Osteoblast (primary cell): ENCODE measurements around the gene ECT2L. TPM values are rescaled to one million over a fixed set of nuclear protein-coding genes. Genes with fewer than 3 reads are reported as not detected.

ENCODE experiments used
- DNase-seq: peaks from one replicate; pipeline ENCODE4 v3.0.0; 2011; ENCODE audit warnings: low spot score, mixed read lengths; ENCODE audit not compliant: insufficient read length; ENCODE audit errors: missing footprints
- H2AFZ ChIP-seq: 2 replicates; pipeline ENCODE4 v1.6.0; 2011; ENCODE audit warnings: mild to moderate bottlenecking, low read length
- H3K27ac ChIP-seq: 2 replicates; pipeline ENCODE4 v1.5.1; 2011; ENCODE audit warnings: mild to moderate bottlenecking, low read depth, low read length, moderate library complexity
- H3K27me3 ChIP-seq: 2 replicates; pipeline ENCODE4 v1.6.0; 2012; ENCODE audit warnings: mild to moderate bottlenecking, control low read depth, inconsistent platforms, low read length, moderate library complexity; ENCODE audit not compliant: insufficient read depth
- H3K36me3 ChIP-seq: 2 replicates; pipeline ENCODE4 v1.5.1; 2011; ENCODE audit warnings: mild to moderate bottlenecking, low read length, control low read depth, moderate library complexity; ENCODE audit not compliant: insufficient read depth
- H3K4me1 ChIP-seq: 2 replicates; pipeline ENCODE4 v1.5.1; 2011; ENCODE audit warnings: mild to moderate bottlenecking, low read length, control low read depth, moderate library complexity; ENCODE audit not compliant: insufficient read depth
- H3K4me2 ChIP-seq: 2 replicates; pipeline ENCODE4 v1.6.0; 2011; ENCODE audit warnings: mild to moderate bottlenecking, low read length; ENCODE audit not compliant: insufficient read depth
- H3K4me3 ChIP-seq: fragments of 200-600 bp; sonication (generic); 3 replicates; pipeline ENCODE4 v1.5.1; 2012; ENCODE audit warnings: mild to moderate bottlenecking, low read length, inconsistent platforms; ENCODE audit not compliant: insufficient read depth
- H3K79me2 ChIP-seq: 2 replicates; pipeline ENCODE4 v1.6.0; 2012; ENCODE audit warnings: mild to moderate bottlenecking, low read length, control low read depth, inconsistent platforms; ENCODE audit not compliant: insufficient read depth
- H3K9me3 ChIP-seq: 2 replicates; pipeline ENCODE4 v1.5.1; 2011; ENCODE audit warnings: low read depth, low read length, control low read depth
- H4K20me1 ChIP-seq: 2 replicates; pipeline ENCODE4 v1.6.0; 2012; ENCODE audit warnings: mild to moderate bottlenecking, low read length, control low read depth; ENCODE audit not compliant: insufficient read depth
- total RNA-seq: library from RNA; depleted of rRNA; stranded (reverse); fragments of >200 nt; gene quantifications from 2 replicates; pipeline ENCODE4 v1.2.3, GENCODE V29; 2012
- TF ChIP-seq, protein P1 (sequence below): IDR thresholded peaks from 2 replicates; pipeline ENCODE4 v1.5.1; 2011; ENCODE audit warnings: mild to moderate bottlenecking, low read depth, low read length, moderate library complexity; ENCODE audit errors: extremely low read depth

The ECT2L gene
- total RNA-seq, 1 donor, result under 0.01 TPM

- Histone ChIP-seq H3K4me1 (no peaks in the 10 kb centered on the region), H3K79me2 (no peaks in the 10 kb centered on the region), H3K9me3 (no peaks in the 10 kb centered on the region), H3K27me3 (no peaks in the 10 kb centered on the region), H3K36me3 (no peaks in the 10 kb centered on the region), H3K27ac (no peak overlapping the region), H4K20me1 (no peaks in the 10 kb centered on the region), H3K4me3 (no peak overlapping the region), H2AFZ (no peak overlapping the region), H3K4me2 (no peak overlapping the region)
- TF ChIP-seq, protein P1, sequence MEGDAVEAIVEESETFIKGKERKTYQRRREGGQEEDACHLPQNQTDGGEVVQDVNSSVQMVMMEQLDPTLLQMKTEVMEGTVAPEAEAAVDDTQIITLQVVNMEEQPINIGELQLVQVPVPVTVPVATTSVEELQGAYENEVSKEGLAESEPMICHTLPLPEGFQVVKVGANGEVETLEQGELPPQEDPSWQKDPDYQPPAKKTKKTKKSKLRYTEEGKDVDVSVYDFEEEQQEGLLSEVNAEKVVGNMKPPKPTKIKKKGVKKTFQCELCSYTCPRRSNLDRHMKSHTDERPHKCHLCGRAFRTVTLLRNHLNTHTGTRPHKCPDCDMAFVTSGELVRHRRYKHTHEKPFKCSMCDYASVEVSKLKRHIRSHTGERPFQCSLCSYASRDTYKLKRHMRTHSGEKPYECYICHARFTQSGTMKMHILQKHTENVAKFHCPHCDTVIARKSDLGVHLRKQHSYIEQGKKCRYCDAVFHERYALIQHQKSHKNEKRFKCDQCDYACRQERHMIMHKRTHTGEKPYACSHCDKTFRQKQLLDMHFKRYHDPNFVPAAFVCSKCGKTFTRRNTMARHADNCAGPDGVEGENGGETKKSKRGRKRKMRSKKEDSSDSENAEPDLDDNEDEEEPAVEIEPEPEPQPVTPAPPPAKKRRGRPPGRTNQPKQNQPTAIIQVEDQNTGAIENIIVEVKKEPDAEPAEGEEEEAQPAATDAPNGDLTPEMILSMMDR, result no peak
- no peak for DNase-seq
Measured at GRCh38 chr6:138811866-138812265, 16.0 kb downstream of the ECT2L start.

DNA sequence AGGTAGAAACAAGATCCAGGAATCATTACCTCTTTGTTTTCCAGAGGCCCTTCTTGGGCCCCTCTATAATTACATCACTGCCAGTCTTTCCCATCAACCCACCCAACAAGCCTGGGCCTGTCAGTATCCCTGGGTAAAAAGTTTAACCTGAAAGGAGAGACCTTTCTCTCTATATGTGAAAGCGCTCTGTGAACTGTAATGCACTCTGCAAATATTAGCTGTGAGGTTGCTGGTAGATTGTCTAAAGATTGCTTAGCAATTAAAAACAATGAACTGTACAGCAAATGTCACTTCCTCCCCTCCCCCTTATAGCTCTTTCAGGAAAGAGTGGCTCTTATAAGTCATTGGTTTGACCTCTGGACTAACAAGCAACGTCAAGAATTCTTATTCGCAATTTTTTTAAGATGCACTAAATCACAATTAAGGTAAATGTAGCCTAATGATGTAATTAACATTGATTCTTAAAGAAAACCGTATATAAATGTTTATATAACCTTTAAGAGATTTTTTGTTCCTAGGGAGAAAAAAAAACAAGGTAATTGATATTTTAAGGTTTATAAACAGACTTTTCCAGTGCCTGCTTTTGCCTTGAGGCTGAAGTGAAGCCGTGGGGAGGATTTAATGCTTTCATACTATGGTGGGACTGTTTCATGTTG lies 18.4 kb downstream of the ECT2L start:
- Histone ChIP-seq H3K4me1 (peaks cover 9% of the 10 kb centered on the region), H3K27me3 (no peaks in the 10 kb centered on the region), H3K4me2 (no peak overlapping the region), H3K79me2 (no peaks in the 10 kb centered on the region), H3K9me3 (no peaks in the 10 kb centered on the region), H2AFZ (no peak overlapping the region), H3K27ac (no peak overlapping the region), H3K36me3 (no peaks in the 10 kb centered on the region), H4K20me1 (no peaks in the 10 kb centered on the region), H3K4me3 (no peak overlapping the region)
- no peak for DNase-seq
- TF ChIP-seq, protein P1, result no peak

GRCh38 chr6:138815221-138815620 lies 19.3 kb downstream of the ECT2L start:
- H3K4me1 ChIP-seq, result peaks cover 9% of the 10 kb centered on the region
- no peaks in the 10 kb centered on the region for H3K27me3 ChIP-seq
- no peak overlapping the region for H3K4me3 ChIP-seq
- H3K79me2 ChIP-seq, result no peaks in the 10 kb centered on the region
- no peaks in the 10 kb centered on the region for H3K36me3 ChIP-seq
- H3K27ac ChIP-seq, result no peak overlapping the region
- no peaks in the 10 kb centered on the region for H4K20me1 ChIP-seq
- DNase-seq, result no peak
- TF ChIP-seq, protein P1, result no peak
- no peak overlapping the region for H2AFZ ChIP-seq
- no peak overlapping the region for H3K4me2 ChIP-seq
- no peaks in the 10 kb centered on the region for H3K9me3 ChIP-seq

GRCh38 chr6:138815797-138816528 lies 20.1 kb downstream of the ECT2L start:
- Histone ChIP-seq H3K36me3 (no peaks in the 10 kb centered on the region), H3K27ac (no peak overlapping the region), H3K4me3 (no peak overlapping the region), H4K20me1 (no peaks in the 10 kb centered on the region), H3K4me1 (peaks cover 9% of the 10 kb centered on the region), H3K9me3 (no peaks in the 10 kb centered on the region), H3K27me3 (no peaks in the 10 kb centered on the region), H3K79me2 (no peaks in the 10 kb centered on the region), H2AFZ (peak overlapping the region; percentile 26), H3K4me2 (no peak overlapping the region)
- no peak for DNase-seq
- TF ChIP-seq, protein P1, result peak; percentile 75
